ENCODE measurements around the gene PLEKHH1.
"Not testable (repeated sequence)": the region's sequence is repeated elsewhere in the genome, so short reads cannot be mapped to it uniquely, and the experiment has no call there.

The PLEKHH1 gene

GRCh38 chr14:67536087-67536486 is 3.0 kb downstream of the PLEKHH1 start:
- no peak for DNase-seq

GRCh38 chr14:67537736-67538135 is 4.6 kb downstream of the PLEKHH1 start:
- DNase-seq, result no peak

GRCh38 chr14:67538501-67538900 is 5.4 kb downstream of the PLEKHH1 start:
- DNase-seq, result no peak

- DNase-seq, result no peak
These were observed 6.0 kb downstream of the PLEKHH1 start for GRCh38 chr14:67539116-67539515.

- DNase-seq, result no peak
These were observed 8.6 kb downstream of the PLEKHH1 start for GRCh38 chr14:67541448-67542387.

- DNase-seq, result not testable (repeated sequence)
These were observed 9.5 kb downstream of the PLEKHH1 start for GRCh38 chr14:67542620-67543019.

GRCh38 chr14:67544590-67544989 is 11.5 kb downstream of the PLEKHH1 start:
- DNase-seq, result no peak

GRCh38 chr14:67547224-67547780 is 14.2 kb downstream of the PLEKHH1 start:
- DNase-seq, result no peak

GRCh38 chr14:67549734-67550133 is 16.6 kb downstream of the PLEKHH1 start:
- no peak for DNase-seq

GRCh38 chr14:67551123-67551522 is 18.0 kb downstream of the PLEKHH1 start:
- DNase-seq, result no peak

- peak; percentile 4 for DNase-seq
These were observed 18.9 kb downstream of the PLEKHH1 start for GRCh38 chr14:67551940-67552339.

GRCh38 chr14:67553547-67553946 is 20.5 kb downstream of the PLEKHH1 start:
- no peak for DNase-seq

GRCh38 chr14:67554341-67554740 is 21.3 kb downstream of the PLEKHH1 start:
- no peak for DNase-seq

- DNase-seq, result peak; percentile 12
These were observed 22.5 kb downstream of the PLEKHH1 start for GRCh38 chr14:67555518-67556090.

- no peak for DNase-seq
These were observed 23.6 kb downstream of the PLEKHH1 start for GRCh38 chr14:67556671-67557070.

GRCh38 chr14:67557118-67557517 is 24.0 kb downstream of the PLEKHH1 start:
- DNase-seq, result no peak

GRCh38 chr14:67557656-67558055 is 24.6 kb downstream of the PLEKHH1 start:
- DNase-seq, result no peak

- no peak for DNase-seq
These were observed 26.5 kb downstream of the PLEKHH1 start for GRCh38 chr14:67559639-67560038.

GRCh38 chr14:67562025-67562775 is 29.1 kb downstream of the PLEKHH1 start:
- DNase-seq, result no peak

GRCh38 chr14:67562776-67563150 is 29.7 kb downstream of the PLEKHH1 start:
- DNase-seq, result no peak

GRCh38 chr14:67564236-67564635 is 31.1 kb downstream of the PLEKHH1 start:
- no peak for DNase-seq

- DNase-seq, result no peak
These were observed 33.8 kb downstream of the PLEKHH1 start for GRCh38 chr14:67566908-67567307.

- no peak for DNase-seq
These were observed 34.6 kb downstream of the PLEKHH1 start for GRCh38 chr14:67567654-67568053.
